Uterus (tissue), 4 donors: ENCODE data around the gene CHRNA4. TPM values are rescaled to one million over a fixed set of nuclear protein-coding genes. Genes with fewer than 3 reads are reported as not detected.

Experiments used
- DNase-seq, 2 donors: peaks; one replicate each; pipeline ENCODE4 v3.0.0-alpha.2; 2019 to 2020
- H3K27ac ChIP-seq, 2 donors: fragments of 200-600 bp; sonication (generic); 1 replicate in 1 of 2; 2 replicates in 1 of 2; pipeline ENCODE4 v1.5.1; 2016 to 2018
- H3K27me3 ChIP-seq, 2 donors: fragments of 200-600 bp; sonication (generic); one replicate each; pipeline ENCODE4 v1.5.1; 2018 to 2019; ENCODE audit warnings: control low read depth in 1 of 2
- H3K36me3 ChIP-seq, 2 donors: fragments of 200-600 bp; sonication (generic); one replicate each; pipeline ENCODE4 v1.5.1; 2019; ENCODE audit warnings: control low read depth in 1 of 2
- H3K4me1 ChIP-seq, 2 donors: fragments of 200-600 bp; sonication (generic); one replicate each; pipeline ENCODE4 v1.5.1; 2018 to 2019; ENCODE audit warnings: control low read depth in 1 of 2
- H3K4me3 ChIP-seq, 2 donors: fragments of 200-600 bp; sonication (generic); 1 replicate in 1 of 2; 2 replicates in 1 of 2; pipeline ENCODE4 v1.5.1; 2018 to 2019; ENCODE audit warnings: mild to moderate bottlenecking in 1 of 2
- H3K9me3 ChIP-seq, 2 donors: fragments of 200-600 bp; sonication (generic); one replicate each; pipeline ENCODE4 v1.5.1; 2019; ENCODE audit warnings: control low read depth in 1 of 2
- CTCF ChIP-seq, 4 experiments: fragments of 200-600 bp in 2 of 4; fragments of 450-650 bp in 2 of 4; sonication (generic) in 2 of 4; IDR thresholded peaks; one replicate each; pipeline ENCODE4 v1.5.1; 2016 to 2019; ENCODE audit warnings: antibody characterized with exemption in 4 of 4, mild to moderate bottlenecking in 2 of 4, moderate library complexity in 1 of 4
- POLR2A ChIP-seq, 2 donors: fragments of 450-650 bp; IDR thresholded peaks; one replicate each; pipeline ENCODE4 v1.6.1; 2016; ENCODE audit warnings: antibody characterized with exemption in 2 of 2, mild to moderate bottlenecking in 1 of 2, moderate library complexity in 1 of 2
- intact Hi-C: fragments of 100-400 bp; cut with DNase I; formaldehyde crosslinking; loops from one replicate; pipeline ENCODE4 v1.15.1; 2023; ENCODE audit warnings: low total_unique reads
- total RNA-seq, 4 donors: library from RNA; depleted of rRNA in 3 of 4; stranded (reverse); fragments of >200 nt in 3 of 4; gene quantifications; one replicate each; pipeline versions ENCODE4 v1.1.0 to v1.2.4, GENCODE V29; 2014 to 2023
- donor health status: DM: yes; HTN: yes; CAD: no.

CHRNA4 gene
- total RNA-seq, 4 donors from 2014 or later: 0.21 to 1.5 TPM; not detected in 2

GRCh38 chr20:63377951-63378381 is 16.8 kb upstream of the CHRNA4 start:
- H3K4me1 ChIP-seq: no peaks in the 10 kb centered on the region
- no peaks in the 10 kb centered on the region for H3K36me3 ChIP-seq
- TF ChIP-seq CTCF (IDR thresholded peaks at IDR 0.05): no peak
- no peak for TF ChIP-seq POLR2A (IDR thresholded peaks at IDR 0.05)
- intact Hi-C loops: no loop called here
- DNase-seq: no peak
- no peak overlapping the region for H3K4me3 ChIP-seq
- H3K9me3 ChIP-seq: no peaks in the 10 kb centered on the region
- H3K27ac ChIP-seq: no peak overlapping the region
- H3K27me3 ChIP-seq: peaks cover 0 to 5% of the 10 kb centered on the region in 2 donors

GRCh38 chr20:63377256-63377941 is 16.2 kb upstream of the CHRNA4 start:
- no peak for TF ChIP-seq CTCF (IDR thresholded peaks at IDR 0.05)
- no peak for TF ChIP-seq POLR2A (IDR thresholded peaks at IDR 0.05)
- Histone ChIP-seq H3K27ac (no peak overlapping the region), H3K4me3 (no peak overlapping the region), H3K9me3 (no peaks in the 10 kb centered on the region), H3K36me3 (no peaks in the 10 kb centered on the region), H3K4me1 (no peaks in the 10 kb centered on the region), H3K27me3 (peaks cover 0 to 3% of the 10 kb centered on the region in 2 donors)
- no peak for DNase-seq
- intact Hi-C loops: no loop called here

GRCh38 chr20:63376283-63377250 is 15.4 kb upstream of the CHRNA4 start:
- intact Hi-C loops: no loop called here
- Histone ChIP-seq H3K27ac (no peak overlapping the region), H3K36me3 (no peaks in the 10 kb centered on the region), H3K27me3 (no peaks in the 10 kb centered on the region), H3K4me3 (no peak overlapping the region), H3K4me1 (no peaks in the 10 kb centered on the region), H3K9me3 (no peaks in the 10 kb centered on the region)
- TF ChIP-seq POLR2A (IDR thresholded peaks at IDR 0.05) (no peak), CTCF (IDR thresholded peaks at IDR 0.05) (no peak)
- DNase-seq: no peak

- no peaks in the 10 kb centered on the region for H3K36me3 ChIP-seq
- no peaks in the 10 kb centered on the region for H3K9me3 ChIP-seq
- no peak for DNase-seq
- H3K4me3 ChIP-seq: no peak overlapping the region
- intact Hi-C loops: no loop called here
- H3K27me3 ChIP-seq: no peaks in the 10 kb centered on the region
- no peak overlapping the region for H3K27ac ChIP-seq
- TF ChIP-seq CTCF (IDR thresholded peaks at IDR 0.05) (no peak), POLR2A (IDR thresholded peaks at IDR 0.05) (no peak)
- H3K4me1 ChIP-seq: no peaks in the 10 kb centered on the region
Measured at GRCh38 chr20:63375438-63375837, 14.3 kb upstream of the CHRNA4 start.

GRCh38 chr20:63374504-63374903 is 13.4 kb upstream of the CHRNA4 start:
- H3K4me3 ChIP-seq: no peak overlapping the region
- no peaks in the 10 kb centered on the region for H3K27me3 ChIP-seq
- no peak overlapping the region for H3K27ac ChIP-seq
- intact Hi-C loops: no loop called here
- no peak for TF ChIP-seq CTCF (IDR thresholded peaks at IDR 0.05)
- no peak for TF ChIP-seq POLR2A (IDR thresholded peaks at IDR 0.05)
- no peaks in the 10 kb centered on the region for H3K36me3 ChIP-seq
- H3K4me1 ChIP-seq: no peaks in the 10 kb centered on the region
- DNase-seq: no peak
- H3K9me3 ChIP-seq: no peaks in the 10 kb centered on the region
